GM18867 (cell line): Measurements from ENCODE around the gene IL25.

Source experiments
- ATAC-seq: cut with Tn5 transposase; IDR thresholded peaks from one replicate; pipeline ENCODE4 v1.9.1; 2021; ENCODE audit warnings: mild to moderate bottlenecking, moderate library complexity; ENCODE audit not compliant: unreplicated experiment

The IL25 gene

GRCh38 chr14:23352506-23353432 is 19.8 kb upstream of the IL25 start, which contains the start of gene SLC22A17:
Gene SLC22A17, minus strand, starts transcription at chr14:23352887.
- no peak for ATAC-seq

- ATAC-seq = no peak
Measured at GRCh38 chr14:23353433-23353780, 19.2 kb upstream of the IL25 start.

- ATAC-seq = no peak
Measured at GRCh38 chr14:23354990-23355389, 17.6 kb upstream of the IL25 start.

GRCh38 chr14:23355871-23356435 is 16.7 kb upstream of the IL25 start:
- no peak for ATAC-seq

- ATAC-seq = no peak
Measured at GRCh38 chr14:23356662-23357061, 15.9 kb upstream of the IL25 start.

- ATAC-seq = no peak
Measured at GRCh38 chr14:23357261-23357660, 15.3 kb upstream of the IL25 start.

GRCh38 chr14:23358042-23358441 is 14.6 kb upstream of the IL25 start:
- no peak for ATAC-seq

- no peak for ATAC-seq
Measured at GRCh38 chr14:23358553-23359166, 13.9 kb upstream of the IL25 start.

- ATAC-seq = no peak
Measured at GRCh38 chr14:23359167-23359626, 13.4 kb upstream of the IL25 start.

GRCh38 chr14:23359722-23360447 is 12.7 kb upstream of the IL25 start:
- ATAC-seq = no peak

GRCh38 chr14:23360496-23360895 is 12.1 kb upstream of the IL25 start:
- ATAC-seq = no peak

GRCh38 chr14:23361320-23361719 is 11.3 kb upstream of the IL25 start:
- ATAC-seq = no peak

GRCh38 chr14:23361763-23362162 is 10.8 kb upstream of the IL25 start:
- ATAC-seq = no peak

GRCh38 chr14:23362200-23362599 is 10.4 kb upstream of the IL25 start:
- ATAC-seq = no peak

GRCh38 chr14:23364164-23365035 is 8.2 kb upstream of the IL25 start:
- no peak for ATAC-seq

GRCh38 chr14:23365036-23365731 is 7.4 kb upstream of the IL25 start, which contains the start of gene EFS:
Gene EFS, minus strand, starts transcription at chr14:23365172. Its CDS starts 147 bp downstream, at chr14:23365025.
- no peak for ATAC-seq

- ATAC-seq = no peak
Measured at GRCh38 chr14:23365732-23366425, 6.7 kb upstream of the IL25 start.

- no peak for ATAC-seq
Measured at GRCh38 chr14:23366426-23366921, 6.1 kb upstream of the IL25 start.

- ATAC-seq = no peak
Measured at GRCh38 chr14:23370221-23370620, 2.4 kb upstream of the IL25 start.
